Fibroblast of peridontal ligament (primary cell): ENCODE data around the gene PSENEN.
"Not testable (repeated sequence)": the region's sequence is repeated elsewhere in the genome, so short reads cannot be mapped to it uniquely, and the experiment has no call there.

Experiments
- DNase-seq: peaks from one replicate; pipeline ENCODE4 v3.0.0-alpha.2; 2010; ENCODE audit errors: extremely low read depth

Gene PSENEN

DNA sequence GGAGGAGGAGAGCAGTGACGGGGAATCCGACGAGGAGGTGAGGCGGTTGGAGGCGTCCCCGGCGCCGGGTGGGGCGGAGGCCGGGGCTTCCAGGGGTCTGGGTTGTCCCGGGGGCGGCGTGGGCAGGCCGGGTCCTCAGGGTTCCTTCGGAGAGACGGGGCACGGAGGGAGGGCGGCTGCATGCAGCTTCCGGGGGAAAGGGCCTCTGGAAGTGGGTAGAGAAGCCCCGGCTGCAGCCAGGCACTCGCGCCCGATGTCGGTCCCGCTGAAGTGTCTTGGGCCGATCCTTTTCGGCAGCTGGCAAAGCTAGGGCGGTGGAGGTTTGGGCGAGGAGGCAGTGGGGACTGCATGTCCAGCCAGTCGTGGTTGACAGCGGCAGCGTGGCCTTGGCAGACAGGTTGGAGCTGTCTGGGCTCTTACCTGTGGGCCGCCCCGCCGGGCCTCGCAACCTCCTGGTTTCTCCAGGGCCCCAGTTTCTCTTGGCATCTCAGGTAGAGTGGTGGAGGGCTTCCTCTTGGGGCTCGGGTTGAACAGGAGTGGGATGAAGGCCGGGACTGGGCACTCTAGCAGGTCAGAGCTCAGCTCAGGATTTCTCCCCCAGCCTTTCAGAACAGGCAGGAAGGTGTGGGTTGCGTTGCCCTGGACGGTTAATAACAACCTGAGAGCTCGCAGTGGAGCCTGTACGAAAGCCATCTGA, 27.0 kb upstream of the PSENEN start:
- DNase-seq, result no peak

DNA sequence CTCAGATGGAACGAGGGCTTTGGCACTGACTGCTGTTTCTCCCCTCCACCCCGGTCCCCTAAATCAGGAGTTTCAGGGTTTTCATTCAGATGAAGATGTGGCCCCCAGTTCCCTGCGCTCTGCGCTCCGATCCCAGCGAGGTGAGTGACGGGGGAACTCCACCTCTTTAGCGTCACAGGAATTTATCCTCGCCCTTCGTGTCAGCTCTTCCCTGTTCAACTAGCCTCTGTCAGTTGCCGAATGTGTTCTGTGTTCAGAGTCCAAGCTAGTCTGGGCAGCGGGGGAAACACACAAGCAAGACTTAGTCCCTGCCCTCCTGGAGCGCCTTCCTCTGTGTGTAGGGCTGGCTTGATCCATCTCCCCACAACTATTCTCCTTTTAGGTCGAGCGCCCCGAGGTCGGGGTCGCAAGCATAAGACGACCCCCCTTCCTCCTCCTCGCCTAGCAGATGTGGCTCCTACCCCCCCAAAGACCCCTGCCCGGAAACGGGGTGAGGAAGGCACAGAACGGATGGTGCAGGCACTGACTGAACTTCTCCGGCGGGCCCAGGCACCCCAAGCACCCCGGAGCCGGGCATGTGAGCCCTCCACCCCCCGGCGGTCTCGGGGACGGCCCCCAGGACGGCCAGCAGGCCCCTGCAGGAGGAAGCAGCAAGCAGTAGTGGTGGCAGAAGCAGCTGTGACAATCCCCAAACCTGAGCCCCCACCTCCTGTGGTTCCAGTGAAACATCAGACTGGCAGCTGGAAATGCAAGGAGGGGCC, 25.9 kb upstream of the PSENEN start:
- no peak for DNase-seq

- no peak for DNase-seq
Measured at GRCh38 chr19:35720163-35720524, 25.3 kb upstream of the PSENEN start.

DNA sequence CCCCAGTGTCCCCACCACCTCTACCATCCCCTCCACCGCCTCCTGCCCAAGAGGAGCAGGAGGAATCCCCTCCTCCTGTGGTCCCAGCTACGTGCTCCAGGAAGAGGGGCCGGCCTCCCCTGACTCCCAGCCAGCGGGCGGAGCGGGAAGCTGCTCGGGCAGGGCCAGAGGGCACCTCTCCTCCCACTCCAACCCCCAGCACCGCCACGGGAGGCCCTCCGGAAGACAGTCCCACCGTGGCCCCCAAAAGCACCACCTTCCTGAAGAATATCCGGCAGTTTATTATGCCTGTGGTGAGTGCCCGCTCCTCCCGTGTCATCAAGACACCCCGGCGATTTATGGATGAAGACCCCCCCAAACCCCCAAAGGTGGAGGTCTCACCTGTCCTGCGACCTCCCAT, 24.8 kb upstream of the PSENEN start:
- DNase-seq, result no peak

GRCh38 chr19:35721374-35721773, 24.1 kb upstream of the PSENEN start:
- DNase-seq, result no peak

DNA sequence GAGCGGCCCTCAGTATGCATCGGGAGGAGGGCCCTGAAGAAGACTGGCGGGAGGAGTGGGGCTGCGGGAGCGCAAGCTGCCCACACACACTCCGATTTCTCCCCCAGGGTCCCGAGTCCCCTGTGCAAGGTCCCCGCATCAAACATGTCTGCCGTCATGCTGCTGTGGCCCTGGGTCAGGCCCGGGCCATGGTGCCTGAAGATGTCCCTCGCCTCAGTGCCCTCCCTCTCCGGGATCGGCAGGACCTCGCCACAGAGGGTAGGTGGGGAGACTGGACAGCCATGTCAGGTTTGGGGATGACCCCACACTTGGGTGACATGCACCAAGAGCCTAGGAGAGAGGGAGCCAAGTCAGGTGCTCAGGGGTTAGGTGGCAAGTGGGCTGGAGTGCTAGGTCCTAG, 23.0 kb upstream of the PSENEN start:
- DNase-seq, result no peak

- no peak for DNase-seq
Measured at GRCh38 chr19:35722897-35723296, 22.6 kb upstream of the PSENEN start.

- DNase-seq, result no peak
Measured at GRCh38 chr19:35723671-35724070, 21.8 kb upstream of the PSENEN start.

- not testable (repeated sequence) for DNase-seq
Measured at GRCh38 chr19:35724132-35724531, 21.3 kb upstream of the PSENEN start.

- no peak for DNase-seq
Measured at GRCh38 chr19:35724560-35724959, 20.9 kb upstream of the PSENEN start.

DNA sequence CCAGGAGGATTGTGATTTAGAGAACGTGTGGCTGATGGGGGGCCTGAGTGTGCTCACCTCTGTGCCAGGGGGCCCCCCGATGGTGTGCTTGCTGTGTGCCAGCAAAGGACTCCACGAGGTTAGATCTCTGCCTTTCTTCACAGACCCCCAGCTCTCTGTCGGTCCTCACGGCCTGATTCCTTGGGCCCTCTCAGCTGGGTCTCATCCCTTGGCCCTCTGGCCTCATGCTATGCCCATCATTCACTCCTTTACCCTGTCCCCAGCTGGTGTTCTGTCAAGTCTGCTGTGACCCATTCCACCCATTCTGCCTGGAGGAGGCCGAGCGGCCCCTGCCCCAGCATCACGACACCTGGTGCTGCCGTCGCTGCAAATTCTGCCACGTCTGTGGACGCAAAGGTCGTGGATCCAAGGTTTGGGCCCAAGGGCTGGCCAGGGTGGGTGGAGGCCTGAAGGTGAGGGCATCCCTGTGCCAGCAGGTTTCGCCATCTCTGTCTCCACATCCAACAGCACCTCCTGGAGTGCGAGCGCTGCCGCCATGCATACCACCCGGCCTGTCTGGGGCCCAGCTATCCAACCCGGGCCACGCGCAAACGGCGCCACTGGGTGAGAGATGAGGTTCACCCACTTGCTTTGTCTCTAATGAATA, 20.1 kb upstream of the PSENEN start:
- DNase-seq, result no peak

- no peak for DNase-seq
Measured at GRCh38 chr19:35727053-35727955, 18.1 kb upstream of the PSENEN start.

DNA sequence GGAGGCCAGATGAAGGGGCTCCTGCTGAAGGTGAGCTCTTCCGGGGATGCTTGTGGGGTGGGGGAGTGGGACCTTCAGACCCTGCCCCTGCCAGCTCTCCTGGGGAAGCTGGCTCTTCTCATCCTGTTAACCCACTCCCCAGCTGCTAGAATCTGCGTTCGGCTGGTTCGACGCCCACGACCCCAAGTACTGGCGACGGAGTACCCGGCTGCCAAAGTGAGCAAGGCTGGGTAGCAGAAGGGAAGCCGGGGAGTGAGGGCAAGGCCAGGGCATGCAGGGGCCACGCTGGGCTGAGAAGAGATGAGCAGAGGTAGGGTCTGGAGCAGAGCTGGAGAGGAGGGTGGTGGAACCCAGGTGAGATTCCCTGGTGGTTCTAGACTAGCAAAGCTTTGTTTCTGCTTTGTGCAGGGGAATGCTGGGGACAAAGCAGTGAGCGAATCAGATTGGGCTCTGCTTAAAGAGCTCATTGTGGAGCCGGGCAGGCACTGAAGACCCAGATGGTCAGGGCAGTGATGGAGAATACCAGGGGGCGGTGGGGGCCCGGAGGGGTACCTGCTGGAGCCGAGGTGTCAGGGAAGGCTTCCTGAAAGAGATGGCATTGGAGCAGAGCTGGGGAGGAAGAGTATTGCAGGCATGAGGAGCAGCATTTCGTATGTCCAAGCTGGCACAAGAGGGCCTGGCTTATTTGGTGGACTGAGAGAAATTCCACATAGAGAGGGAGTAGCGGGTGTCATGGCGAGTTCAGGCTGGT, 17.3 kb upstream of the PSENEN start:
- no peak for DNase-seq

DNA sequence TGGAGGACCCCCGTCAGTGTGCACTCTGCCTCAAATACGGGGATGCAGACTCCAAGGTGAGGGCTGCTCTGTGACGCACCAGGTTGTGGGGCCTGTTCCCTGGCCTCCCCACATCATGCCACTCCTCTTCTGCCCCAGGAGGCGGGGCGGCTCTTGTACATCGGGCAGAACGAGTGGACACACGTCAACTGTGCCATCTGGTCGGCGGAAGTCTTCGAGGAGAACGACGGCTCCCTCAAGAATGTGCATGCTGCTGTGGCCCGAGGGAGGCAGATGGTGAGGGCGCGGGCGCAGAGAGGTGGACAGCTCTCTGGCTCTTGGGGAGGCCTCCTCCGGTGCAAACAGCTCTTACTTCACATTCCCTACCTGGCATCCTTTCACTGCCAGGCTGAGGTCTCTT, 16.4 kb upstream of the PSENEN start:
- DNase-seq, result no peak

DNA sequence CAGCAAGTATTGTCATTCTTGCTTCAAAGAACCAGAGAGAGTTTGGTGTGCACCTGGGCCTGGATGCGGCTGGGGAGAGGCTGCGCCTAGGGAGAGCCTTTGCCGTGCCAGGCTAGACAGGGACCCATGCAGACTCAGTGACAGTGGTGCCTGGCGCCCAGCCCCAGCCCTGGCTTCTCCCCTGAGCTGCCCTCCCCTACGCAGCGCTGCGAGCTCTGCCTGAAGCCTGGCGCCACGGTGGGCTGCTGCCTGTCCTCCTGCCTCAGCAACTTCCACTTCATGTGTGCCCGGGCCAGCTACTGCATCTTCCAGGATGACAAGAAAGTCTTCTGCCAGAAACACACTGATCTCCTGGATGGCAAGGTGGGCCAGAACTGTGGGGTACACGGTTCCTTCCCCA, 15.7 kb upstream of the PSENEN start:
- no peak for DNase-seq

DNA sequence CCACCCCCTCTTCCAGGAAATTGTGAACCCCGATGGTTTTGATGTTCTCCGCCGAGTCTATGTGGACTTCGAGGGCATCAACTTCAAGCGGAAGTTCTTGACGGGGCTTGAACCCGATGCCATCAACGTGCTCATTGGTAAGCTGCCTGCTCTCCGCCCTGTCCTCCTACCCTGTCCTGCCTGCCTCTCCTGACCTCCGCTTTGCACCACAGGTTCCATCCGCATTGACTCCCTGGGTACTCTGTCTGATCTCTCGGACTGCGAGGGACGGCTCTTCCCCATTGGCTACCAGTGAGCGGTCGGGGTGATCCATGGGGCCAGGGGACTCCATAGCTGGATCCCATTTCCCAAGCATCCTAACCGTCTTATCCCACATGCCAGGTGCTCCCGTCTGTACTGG, 15.1 kb upstream of the PSENEN start:
- DNase-seq, result no peak

DNA sequence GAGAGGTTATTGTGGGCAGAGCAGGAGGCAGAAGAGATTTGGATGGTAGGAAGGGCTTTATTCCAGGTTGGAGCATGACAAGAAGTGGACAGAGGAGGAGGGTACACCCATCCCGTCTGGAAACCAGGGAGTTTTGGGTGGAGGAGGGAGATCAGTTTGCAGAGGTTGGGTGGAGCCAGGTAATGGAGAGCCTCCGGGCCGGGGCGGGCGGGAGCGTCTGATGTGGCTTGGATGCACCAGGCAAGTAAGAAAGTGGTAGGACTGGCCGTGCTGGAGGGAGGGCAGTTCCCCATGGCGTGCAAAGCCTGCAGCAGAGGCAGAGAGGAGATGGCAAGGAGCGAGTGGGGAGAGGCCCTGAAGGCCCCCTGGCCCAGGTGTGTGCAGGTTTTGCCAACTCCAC, 14.1 kb upstream of the PSENEN start:
- DNase-seq, result no peak

GRCh38 chr19:35731779-35732405, 13.6 kb upstream of the PSENEN start:
- DNase-seq, result no peak

DNA sequence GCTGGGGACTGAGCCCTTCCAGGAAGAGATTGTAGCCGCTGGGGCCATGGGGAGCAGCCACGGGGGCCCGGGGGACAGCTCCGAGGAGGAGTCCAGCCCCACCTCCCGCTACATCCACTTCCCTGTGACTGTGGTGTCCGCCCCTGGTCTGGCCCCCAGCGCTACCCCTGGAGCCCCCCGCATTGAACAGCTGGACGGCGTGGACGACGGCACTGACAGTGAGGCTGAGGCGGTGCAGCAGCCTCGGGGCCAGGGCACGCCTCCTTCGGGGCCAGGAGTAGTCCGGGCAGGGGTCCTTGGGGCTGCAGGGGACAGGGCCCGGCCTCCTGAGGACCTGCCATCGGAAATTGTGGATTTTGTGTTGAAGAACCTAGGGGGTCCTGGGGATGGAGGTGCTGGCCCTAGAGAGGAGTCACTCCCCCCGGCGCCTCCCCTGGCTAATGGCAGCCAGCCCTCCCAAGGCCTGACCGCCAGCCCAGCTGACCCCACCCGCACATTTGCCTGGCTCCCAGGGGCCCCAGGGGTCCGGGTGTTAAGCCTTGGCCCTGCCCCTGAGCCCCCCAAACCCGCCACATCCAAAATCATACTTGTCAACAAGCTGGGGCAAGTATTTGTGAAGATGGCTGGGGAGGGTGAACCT, 12.8 kb upstream of the PSENEN start:
- DNase-seq, result no peak
